IPS-18a (cell line): ENCODE data around the gene SCUBE1.

Experiments
- H3K27ac ChIP-seq: one replicate; pipeline ENCODE4 v1.5.1; 2013; ENCODE audit warnings: low read length
- H3K27me3 ChIP-seq: one replicate; pipeline ENCODE4 v1.6.1; 2013; ENCODE audit warnings: mild to moderate bottlenecking, low read length; ENCODE audit not compliant: control insufficient read depth, insufficient read depth
- H3K36me3 ChIP-seq: one replicate; pipeline ENCODE4 v1.6.1; 2013; ENCODE audit warnings: low read depth, low read length; ENCODE audit not compliant: control insufficient read depth
- H3K4me1 ChIP-seq: one replicate; pipeline ENCODE4 v1.6.1; 2013; ENCODE audit warnings: low read depth, low read length; ENCODE audit not compliant: control insufficient read depth
- H3K4me3 ChIP-seq: one replicate; pipeline ENCODE4 v1.5.1; 2013; ENCODE audit warnings: low read length
- H3K9ac ChIP-seq: one replicate; pipeline ENCODE4 v1.6.1; 2013; ENCODE audit warnings: mild to moderate bottlenecking, low read length, moderate library complexity
- H3K9me3 ChIP-seq: one replicate; pipeline ENCODE4 v1.6.1; 2013; ENCODE audit warnings: low read depth, low read length; ENCODE audit not compliant: control insufficient read depth

Gene SCUBE1

GRCh38 chr22:43351966-43352345 lies 8.8 kb upstream of the SCUBE1 start:
- H3K36me3 ChIP-seq: no peaks in the 10 kb centered on the region
- no peak overlapping the region for H3K9ac ChIP-seq
- H3K27me3 ChIP-seq: no peaks in the 10 kb centered on the region
- no peak overlapping the region for H3K4me3 ChIP-seq
- H3K4me1 ChIP-seq: no peaks in the 10 kb centered on the region
- no peaks in the 10 kb centered on the region for H3K9me3 ChIP-seq
- no peak overlapping the region for H3K27ac ChIP-seq

GRCh38 chr22:43349636-43350035 lies 6.5 kb upstream of the SCUBE1 start:
- no peak overlapping the region for H3K9ac ChIP-seq
- H3K4me1 ChIP-seq: no peaks in the 10 kb centered on the region
- H3K27me3 ChIP-seq: peaks cover 10% of the 10 kb centered on the region
- H3K27ac ChIP-seq: no peak overlapping the region
- H3K4me3 ChIP-seq: no peak overlapping the region
- no peaks in the 10 kb centered on the region for H3K9me3 ChIP-seq
- no peaks in the 10 kb centered on the region for H3K36me3 ChIP-seq

DNA sequence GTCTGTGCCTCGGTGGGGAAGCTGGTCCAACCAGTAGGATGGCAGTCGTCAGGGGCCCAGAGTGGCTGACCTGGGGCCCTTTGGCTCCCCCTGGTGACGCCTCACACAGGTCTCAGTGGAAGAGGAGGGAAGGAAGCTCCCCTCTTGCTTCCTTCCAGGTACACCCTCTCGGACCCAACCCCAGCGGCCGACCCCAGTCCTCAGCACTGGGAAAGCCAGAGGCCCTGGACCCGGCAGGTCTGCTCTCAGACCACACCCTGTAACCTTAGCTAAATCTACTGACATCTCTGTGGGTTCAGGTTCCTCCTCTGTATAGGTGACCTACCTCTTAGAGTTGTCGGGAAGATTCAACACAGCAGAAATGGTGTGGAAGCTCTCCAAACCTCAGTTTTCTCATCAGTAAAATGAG lies 3.4 kb upstream of the SCUBE1 start:
- Histone ChIP-seq H3K9me3 (no peaks in the 10 kb centered on the region), H3K27ac (no peak overlapping the region), H3K27me3 (peaks cover 34% of the 10 kb centered on the region), H3K4me3 (no peak overlapping the region), H3K4me1 (no peaks in the 10 kb centered on the region), H3K36me3 (no peaks in the 10 kb centered on the region), H3K9ac (no peak overlapping the region)

DNA sequence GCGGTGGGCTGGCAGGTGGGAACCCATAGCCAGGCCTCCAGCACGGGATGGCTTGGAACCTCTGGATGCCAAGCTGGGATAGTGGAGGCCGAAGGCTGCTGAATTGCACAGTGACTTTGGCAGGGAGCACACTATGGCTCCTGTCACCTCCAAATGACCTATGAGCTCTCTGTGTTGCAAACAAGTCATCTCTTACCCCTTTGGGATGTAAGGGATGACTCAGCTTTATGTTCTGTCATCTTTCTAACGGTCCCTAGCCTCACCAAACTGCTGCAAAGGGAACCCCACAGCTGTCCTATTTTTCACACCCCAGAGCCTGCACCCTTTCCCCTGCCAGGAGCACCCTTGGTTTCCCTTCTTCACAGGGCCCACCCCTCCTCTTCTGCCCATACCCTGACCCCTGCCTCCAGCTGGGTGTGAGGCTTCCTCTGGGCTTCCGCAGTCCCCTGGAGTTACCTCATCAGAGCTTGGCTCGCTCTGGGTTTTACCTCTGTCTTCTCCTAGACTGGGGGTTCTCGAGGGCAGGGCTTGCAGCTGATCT lies 2.7 kb upstream of the SCUBE1 start:
- H3K9ac ChIP-seq: no peak overlapping the region
- no peaks in the 10 kb centered on the region for H3K9me3 ChIP-seq
- H3K4me1 ChIP-seq: no peaks in the 10 kb centered on the region
- H3K27me3 ChIP-seq: peaks cover 41% of the 10 kb centered on the region
- no peaks in the 10 kb centered on the region for H3K36me3 ChIP-seq
- no peak overlapping the region for H3K4me3 ChIP-seq
- H3K27ac ChIP-seq: no peak overlapping the region

- H3K9me3 ChIP-seq: no peaks in the 10 kb centered on the region
- no peak overlapping the region for H3K4me3 ChIP-seq
- peaks cover 46% of the 10 kb centered on the region for H3K27me3 ChIP-seq
- H3K27ac ChIP-seq: no peak overlapping the region
- H3K4me1 ChIP-seq: no peaks in the 10 kb centered on the region
- H3K36me3 ChIP-seq: no peaks in the 10 kb centered on the region
- no peak overlapping the region for H3K9ac ChIP-seq
Measured at GRCh38 chr22:43345356-43345755, 2.2 kb upstream of the SCUBE1 start.

DNA sequence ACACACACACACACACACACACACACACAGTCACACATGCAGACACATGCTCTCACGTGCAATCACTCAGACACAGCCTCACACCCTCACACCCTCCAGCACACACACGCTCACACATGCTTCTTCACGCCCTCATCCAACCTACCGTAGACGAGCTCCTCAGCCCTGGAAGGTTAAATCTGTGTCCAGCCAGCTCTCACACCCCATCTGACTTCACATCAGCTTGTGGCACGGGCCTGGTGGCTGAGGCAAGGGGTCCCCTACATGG lies 1.3 kb upstream of the SCUBE1 start:
- H3K9me3 ChIP-seq: no peaks in the 10 kb centered on the region
- peaks cover 48% of the 10 kb centered on the region for H3K27me3 ChIP-seq
- no peaks in the 10 kb centered on the region for H3K36me3 ChIP-seq
- no peak overlapping the region for H3K4me3 ChIP-seq
- no peak overlapping the region for H3K27ac ChIP-seq
- no peak overlapping the region for H3K9ac ChIP-seq
- no peaks in the 10 kb centered on the region for H3K4me1 ChIP-seq

GRCh38 chr22:43343670-43344519 lies 723 bp upstream of the SCUBE1 start:
- no peaks in the 10 kb centered on the region for H3K9me3 ChIP-seq
- H3K4me3 ChIP-seq: peak overlapping the region; percentile 37
- peaks cover 48% of the 10 kb centered on the region for H3K27me3 ChIP-seq
- H3K27ac ChIP-seq: no peak overlapping the region
- no peaks in the 10 kb centered on the region for H3K36me3 ChIP-seq
- H3K4me1 ChIP-seq: no peaks in the 10 kb centered on the region
- no peak overlapping the region for H3K9ac ChIP-seq

- no peaks in the 10 kb centered on the region for H3K4me1 ChIP-seq
- peaks cover 48% of the 10 kb centered on the region for H3K27me3 ChIP-seq
- no peaks in the 10 kb centered on the region for H3K9me3 ChIP-seq
- no peaks in the 10 kb centered on the region for H3K36me3 ChIP-seq
- no peak overlapping the region for H3K27ac ChIP-seq
- H3K9ac ChIP-seq: no peak overlapping the region
- H3K4me3 ChIP-seq: peak overlapping the region; percentile 32
Measured at GRCh38 chr22:43342347-43343261, 568 bp downstream of the SCUBE1 start.

GRCh38 chr22:43341565-43341964 lies 1.6 kb downstream of the SCUBE1 start:
- Histone ChIP-seq H3K4me1 (no peaks in the 10 kb centered on the region), H3K36me3 (no peaks in the 10 kb centered on the region), H3K9ac (no peak overlapping the region), H3K27me3 (peaks cover 48% of the 10 kb centered on the region), H3K9me3 (no peaks in the 10 kb centered on the region), H3K4me3 (no peak overlapping the region), H3K27ac (no peak overlapping the region)

DNA sequence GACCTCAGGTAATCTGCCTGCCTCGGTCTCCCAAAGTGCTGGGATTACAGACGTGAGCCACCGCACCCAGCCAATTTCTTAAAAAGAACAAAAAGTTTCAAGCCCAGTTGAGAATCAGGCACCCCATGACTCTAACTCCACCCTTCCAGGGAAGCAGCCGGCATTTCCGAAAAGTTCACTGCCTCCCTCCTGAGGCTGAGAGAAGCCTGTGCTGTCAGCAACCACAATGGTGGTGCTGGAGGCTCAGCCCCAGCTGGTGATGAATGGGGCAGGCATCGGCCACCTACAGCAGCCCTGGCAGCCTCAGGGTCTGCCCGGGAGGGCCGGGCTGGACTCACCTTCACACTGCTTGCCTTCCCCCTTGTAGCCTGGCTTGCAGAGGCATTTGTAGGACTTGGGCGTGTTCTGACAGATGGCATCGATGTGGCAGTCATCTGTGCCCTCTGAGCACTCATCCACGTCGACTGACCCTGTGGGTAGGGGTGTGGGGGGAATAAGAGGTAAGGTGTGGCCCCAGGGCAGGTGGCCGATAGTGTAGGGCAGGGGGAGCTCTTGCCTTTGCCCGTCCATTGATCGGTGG lies 4.3 kb downstream of the SCUBE1 start:
- Histone ChIP-seq H3K27ac (no peak overlapping the region), H3K9me3 (no peaks in the 10 kb centered on the region), H3K9ac (no peak overlapping the region), H3K27me3 (peaks cover 30% of the 10 kb centered on the region), H3K4me3 (no peak overlapping the region), H3K4me1 (no peaks in the 10 kb centered on the region), H3K36me3 (no peaks in the 10 kb centered on the region)

GRCh38 chr22:43337946-43338345 lies 5.2 kb downstream of the SCUBE1 start:
- no peak overlapping the region for H3K9ac ChIP-seq
- no peak overlapping the region for H3K27ac ChIP-seq
- no peaks in the 10 kb centered on the region for H3K4me1 ChIP-seq
- no peaks in the 10 kb centered on the region for H3K9me3 ChIP-seq
- no peak overlapping the region for H3K4me3 ChIP-seq
- H3K27me3 ChIP-seq: peaks cover 26% of the 10 kb centered on the region
- no peaks in the 10 kb centered on the region for H3K36me3 ChIP-seq
